RWPE1 (cell line): Measurements from ENCODE around the gene SRSF7.
"Not testable (repeated sequence)": the region's sequence is repeated elsewhere in the genome, so short reads cannot be mapped to it uniquely, and the experiment has no call there.

Experiments used
- CTCF ChIA-PET: fragments of 350-600 bp; sonication (Branson Sonifier 250); formaldehyde crosslinking; extraction: SDS; loops from one replicate; lab custom pipeline; 2021; lab: Yijun Ruan, JAX
- POLR2A ChIA-PET: fragments of 400-600 bp; formaldehyde crosslinking; extraction: SDS; loops from one replicate; lab custom pipeline; 2020; ENCODE audit warnings: antibody characterized with exemption; ENCODE audit not compliant: low non-redundant PET; lab: Yijun Ruan, JAX
- DNase-seq: peaks from one replicate; pipeline ENCODE4 v3.0.0; 2012; ENCODE audit warnings: low spot score
- H3K27ac ChIP-seq: fragments of 450-650 bp; 2 replicates; pipeline ENCODE4 v1.5.1; 2017
- CTCF ChIP-seq: fragments of 450-650 bp; conservative IDR thresholded peaks from 2 replicates; pipeline ENCODE4 v1.5.1; 2017; ENCODE audit warnings: low read depth, mild to moderate bottlenecking

Gene SRSF7

GRCh38 chr2:38792751-38793150 is 41.6 kb upstream of the SRSF7 start:
- CTCF ChIA-PET = no interaction called here
- POLR2A ChIA-PET = no interaction called here
- no peak for DNase-seq
- no peak for TF ChIP-seq CTCF
- H3K27ac ChIP-seq = no peak overlapping the region

- CTCF ChIA-PET, H3K27ac ChIP-seq, POLR2A ChIA-PET: not testable (repeated sequence)
These were observed 41.2 kb upstream of the SRSF7 start for GRCh38 chr2:38792321-38792720.

GRCh38 chr2:38791744-38792143 is 40.6 kb upstream of the SRSF7 start:
- CTCF ChIA-PET = no interaction called here
- no peak overlapping the region for H3K27ac ChIP-seq
- POLR2A ChIA-PET = no interaction called here
- no peak for DNase-seq
- TF ChIP-seq CTCF = no peak

More at GRCh38 chr2:38792321-38792720, 41.2 kb upstream of the SRSF7 start:
- not testable (repeated sequence) for DNase-seq

- ChIA-PET POLR2A (interaction anchor here (0.9 kb wide), 1 partner anchor 39 kb away, joined by 3 read pairs; no protein-coding TSS in a partner anchor), CTCF (interaction anchor here (0.6 to 0.7 kb wide), 2 partner anchors 233 to 335 kb away, joined by 4 read pairs; no protein-coding TSS in a partner anchor)
- TF ChIP-seq CTCF = no peak
These were observed 38.5 kb upstream of the SRSF7 start for GRCh38 chr2:38789691-38790090.

GRCh38 chr2:38788306-38788705 is 37.1 kb upstream of the SRSF7 start:
- CTCF ChIA-PET = no interaction called here
- no peak overlapping the region for H3K27ac ChIP-seq
- POLR2A ChIA-PET = no interaction called here
- TF ChIP-seq CTCF = no peak
- DNase-seq = no peak

More at GRCh38 chr2:38789691-38790090, 38.5 kb upstream of the SRSF7 start:
- DNase-seq = no peak
- H3K27ac ChIP-seq = no peak overlapping the region

GRCh38 chr2:38783586-38783985 is 32.4 kb upstream of the SRSF7 start:
- ChIA-PET CTCF (no interaction called here), POLR2A (interaction anchor here (0.7 kb wide), 1 partner anchor 170 kb away, joined by 4 read pairs; no protein-coding TSS in a partner anchor)
- H3K27ac ChIP-seq = no peak overlapping the region
- TF ChIP-seq CTCF = no peak
- no peak for DNase-seq

- ChIA-PET CTCF (no interaction called here), POLR2A (no interaction called here)
- no peak for TF ChIP-seq CTCF
- DNase-seq = no peak
- H3K27ac ChIP-seq = peak overlapping the region; percentile 65
These were observed 27.5 kb upstream of the SRSF7 start for GRCh38 chr2:38778687-38779082.
